Activated CD8-positive, alpha-beta T cell treated with anti-CD3 and anti-CD28 coated beads for 36 hours (primary cell): ENCODE results near the gene ABCA8. TPM values are rescaled to one million over a fixed set of nuclear protein-coding genes. Genes with fewer than 3 reads are reported as not detected.

Experiments
- ATAC-seq: fragments of 200-7000 bp; cut with Tn5 transposase; one replicate; pipeline ENCODE4 v1.10.0; 2021; ENCODE audit warnings: mild to moderate bottlenecking, moderate library complexity
- CTCF ChIA-PET: fragments of 350-600 bp; sonication (Branson Sonifier 250); formaldehyde crosslinking; loops from one replicate; lab custom pipeline; 2021; ENCODE audit warnings: antibody characterized with exemption; lab: Charles Lee
- POLR2A ChIA-PET: fragments of 350-600 bp; sonication (Branson Sonifier 250); formaldehyde crosslinking; loops from one replicate; lab custom pipeline; 2021; ENCODE audit warnings: antibody characterized with exemption; lab: Charles Lee
- DNase-seq: peaks from one replicate; pipeline ENCODE4 v3.0.0-alpha.2; 2020
- H3K27ac Mint-ChIP-seq: one replicate; pipeline ENCODE4 v1.8.0; 2021; ENCODE audit warnings: mild to moderate bottlenecking, mixed read lengths
- H3K27me3 Mint-ChIP-seq: one replicate; pipeline ENCODE4 v1.8.0; 2021; ENCODE audit warnings: mixed read lengths
- H3K36me3 Mint-ChIP-seq: one replicate; pipeline ENCODE4 v1.8.0; 2021; ENCODE audit warnings: low read depth, mixed read lengths
- H3K4me1 Mint-ChIP-seq: one replicate; pipeline ENCODE4 v1.8.0; 2021; ENCODE audit warnings: low read depth, mixed read lengths
- H3K4me3 Mint-ChIP-seq: one replicate; pipeline ENCODE4 v1.8.0; 2021; ENCODE audit warnings: mild to moderate bottlenecking, moderate library complexity, mixed read lengths
- H3K9me3 Mint-ChIP-seq: one replicate; pipeline ENCODE4 v1.8.0; 2021; ENCODE audit warnings: mixed read lengths
- intact Hi-C: fragments of 100-400 bp; cut with micrococcal nuclease; formaldehyde crosslinking; loops from one replicate; pipeline ENCODE4 v1.10.0; 2022
- total RNA-seq, 2 experiments: library from RNA; stranded (reverse); gene quantifications; one replicate each; pipeline ENCODE4 v1.2.3, GENCODE V29; 2021
- TF ChIP-seq, protein P1 (sequence below): fragments of 200-600 bp; IDR thresholded peaks from one replicate; pipeline ENCODE4 v1.8.0; 2022; ENCODE audit warnings: antibody characterized with exemption, mild to moderate bottlenecking

ABCA8 gene
- total RNA-seq, 2 experiments from 2014 or later = not detected

DNA sequence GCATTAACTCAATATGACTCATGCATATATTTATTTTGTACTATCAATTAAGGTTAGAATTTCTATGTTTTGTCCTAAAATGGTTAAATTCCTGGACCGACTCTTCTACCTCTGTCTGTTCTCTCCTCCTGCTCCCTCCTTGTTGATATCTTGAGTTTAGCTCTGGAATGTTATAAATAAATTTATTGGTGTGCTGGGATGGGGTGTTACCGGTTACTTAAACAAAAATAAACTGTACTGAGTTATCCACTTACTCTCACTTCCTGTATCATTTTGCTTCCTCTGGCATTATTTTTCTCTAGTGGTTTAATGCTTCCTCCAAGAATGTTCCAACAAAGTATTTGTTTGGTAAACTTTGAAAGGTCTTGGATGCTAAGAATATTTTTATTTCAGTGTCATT is 120.1 kb downstream of the ABCA8 start:
- POLR2A ChIA-PET = no interaction called here
- CTCF ChIA-PET = no interaction called here
- Mint-ChIP-seq H3K4me1 (no peaks in the 10 kb centered on the region), H3K36me3 (no peaks in the 10 kb centered on the region), H3K27me3 (peaks cover 4% of the 10 kb centered on the region), H3K27ac (no peak overlapping the region), H3K9me3 (no peaks in the 10 kb centered on the region), H3K4me3 (no peak overlapping the region)
- intact Hi-C loops = no loop called here
- ATAC-seq = no peak
- TF ChIP-seq, protein P1, sequence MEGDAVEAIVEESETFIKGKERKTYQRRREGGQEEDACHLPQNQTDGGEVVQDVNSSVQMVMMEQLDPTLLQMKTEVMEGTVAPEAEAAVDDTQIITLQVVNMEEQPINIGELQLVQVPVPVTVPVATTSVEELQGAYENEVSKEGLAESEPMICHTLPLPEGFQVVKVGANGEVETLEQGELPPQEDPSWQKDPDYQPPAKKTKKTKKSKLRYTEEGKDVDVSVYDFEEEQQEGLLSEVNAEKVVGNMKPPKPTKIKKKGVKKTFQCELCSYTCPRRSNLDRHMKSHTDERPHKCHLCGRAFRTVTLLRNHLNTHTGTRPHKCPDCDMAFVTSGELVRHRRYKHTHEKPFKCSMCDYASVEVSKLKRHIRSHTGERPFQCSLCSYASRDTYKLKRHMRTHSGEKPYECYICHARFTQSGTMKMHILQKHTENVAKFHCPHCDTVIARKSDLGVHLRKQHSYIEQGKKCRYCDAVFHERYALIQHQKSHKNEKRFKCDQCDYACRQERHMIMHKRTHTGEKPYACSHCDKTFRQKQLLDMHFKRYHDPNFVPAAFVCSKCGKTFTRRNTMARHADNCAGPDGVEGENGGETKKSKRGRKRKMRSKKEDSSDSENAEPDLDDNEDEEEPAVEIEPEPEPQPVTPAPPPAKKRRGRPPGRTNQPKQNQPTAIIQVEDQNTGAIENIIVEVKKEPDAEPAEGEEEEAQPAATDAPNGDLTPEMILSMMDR = no peak
- DNase-seq = no peak

DNA sequence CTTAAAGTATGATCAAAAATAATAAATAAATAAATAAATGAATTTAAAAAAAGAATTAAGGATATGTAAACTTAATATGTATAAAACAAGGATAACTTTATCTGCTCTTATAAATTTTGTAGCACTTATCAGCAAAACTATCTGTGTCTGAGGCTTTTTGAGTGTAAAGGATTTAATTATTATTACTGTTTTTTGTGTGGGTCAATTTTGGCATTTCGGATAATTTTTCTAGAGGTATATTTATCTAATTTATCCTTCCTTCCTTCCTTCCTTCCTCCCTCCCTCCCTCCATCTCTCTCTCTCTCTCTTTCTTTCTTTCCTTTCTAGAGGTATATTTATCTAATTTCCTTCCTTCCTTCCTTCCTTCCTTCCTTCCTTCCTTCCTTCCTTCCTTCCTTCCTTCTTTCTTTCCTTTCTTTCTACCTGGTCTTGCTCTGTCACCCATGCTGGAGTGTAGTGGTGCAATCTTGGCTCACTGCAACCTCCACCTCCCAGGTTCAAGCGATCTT is 120.8 kb downstream of the ABCA8 start:
- Mint-ChIP-seq H3K4me1 (no peaks in the 10 kb centered on the region), H3K27me3 (peaks cover 5% of the 10 kb centered on the region), H3K36me3 (no peaks in the 10 kb centered on the region), H3K4me3 (no peak overlapping the region), H3K27ac (no peak overlapping the region), H3K9me3 (no peaks in the 10 kb centered on the region)
- intact Hi-C loops = no loop called here
- DNase-seq = no peak
- ChIA-PET POLR2A (no interaction called here), CTCF (no interaction called here)
- ATAC-seq = no peak
- TF ChIP-seq, protein P1 = no peak

DNA sequence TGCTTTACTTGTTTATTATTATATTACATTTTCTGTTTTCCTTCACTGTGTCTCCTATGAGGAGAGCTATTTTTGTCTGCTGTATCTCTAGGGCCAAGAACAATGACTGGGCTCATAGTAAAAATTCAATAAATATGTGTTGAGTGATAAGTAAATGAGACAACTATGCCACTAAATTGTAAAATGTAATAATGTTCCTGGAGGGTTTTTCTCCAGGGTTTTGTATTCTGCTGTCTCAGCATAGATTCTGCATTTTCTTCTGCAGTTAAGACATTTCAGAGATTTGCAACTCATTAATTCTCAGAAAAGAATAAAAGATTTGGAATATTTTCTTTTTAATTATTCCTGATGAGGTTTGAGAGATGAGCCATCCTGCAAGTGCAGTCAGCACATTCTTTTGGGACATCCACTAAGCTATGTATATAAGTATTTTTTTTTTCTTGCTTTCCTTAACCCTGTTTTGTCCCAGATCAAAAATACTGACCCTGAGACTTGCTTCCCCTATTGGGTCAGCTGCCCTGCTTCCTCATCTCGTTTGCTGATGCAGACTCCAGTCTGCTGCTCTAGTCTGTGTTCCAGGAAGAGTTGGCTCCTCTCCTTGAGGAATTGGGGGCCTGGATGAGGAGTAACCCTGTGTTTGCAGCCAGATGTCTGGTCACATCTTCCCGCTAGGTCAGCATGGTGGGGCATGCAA is 122.9 kb downstream of the ABCA8 start:
- intact Hi-C loops = no loop called here
- H3K4me1 Mint-ChIP-seq = no peaks in the 10 kb centered on the region
- peaks cover 5% of the 10 kb centered on the region for H3K27me3 Mint-ChIP-seq
- no peak for DNase-seq
- no peaks in the 10 kb centered on the region for H3K9me3 Mint-ChIP-seq
- H3K36me3 Mint-ChIP-seq = no peaks in the 10 kb centered on the region
- no peak overlapping the region for H3K27ac Mint-ChIP-seq
- ChIA-PET POLR2A (no interaction called here), CTCF (no interaction called here)
- no peak for ATAC-seq
- no peak overlapping the region for H3K4me3 Mint-ChIP-seq
- TF ChIP-seq, protein P1 = no peak

DNA sequence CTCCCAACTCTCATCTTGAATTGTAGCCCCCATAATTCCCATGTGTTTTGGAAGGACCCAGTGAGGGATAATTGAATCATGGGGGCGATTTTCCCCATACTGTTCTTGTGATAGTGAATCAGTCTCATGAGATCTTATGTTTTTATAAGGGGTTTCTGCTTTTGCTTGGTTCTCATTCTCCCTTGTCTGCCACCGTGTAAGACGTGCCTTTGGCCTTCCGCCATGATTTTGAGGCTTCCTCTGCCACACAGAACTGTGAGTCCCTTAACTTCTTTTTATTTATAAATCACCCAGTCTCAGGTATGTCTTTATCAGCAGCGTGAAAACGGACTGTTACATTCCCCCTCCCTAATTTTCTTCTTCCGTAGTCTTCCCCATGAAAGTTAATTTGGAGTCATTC is 124.0 kb downstream of the ABCA8 start:
- Mint-ChIP-seq H3K36me3 (no peaks in the 10 kb centered on the region), H3K27ac (no peak overlapping the region), H3K4me1 (no peaks in the 10 kb centered on the region), H3K4me3 (no peak overlapping the region), H3K27me3 (peaks cover 5% of the 10 kb centered on the region), H3K9me3 (no peaks in the 10 kb centered on the region)
- ChIA-PET CTCF (no interaction called here), POLR2A (no interaction called here)
- ATAC-seq (no peak), DNase-seq (no peak)
- TF ChIP-seq, protein P1 = no peak
- intact Hi-C loops = no loop called here

DNA sequence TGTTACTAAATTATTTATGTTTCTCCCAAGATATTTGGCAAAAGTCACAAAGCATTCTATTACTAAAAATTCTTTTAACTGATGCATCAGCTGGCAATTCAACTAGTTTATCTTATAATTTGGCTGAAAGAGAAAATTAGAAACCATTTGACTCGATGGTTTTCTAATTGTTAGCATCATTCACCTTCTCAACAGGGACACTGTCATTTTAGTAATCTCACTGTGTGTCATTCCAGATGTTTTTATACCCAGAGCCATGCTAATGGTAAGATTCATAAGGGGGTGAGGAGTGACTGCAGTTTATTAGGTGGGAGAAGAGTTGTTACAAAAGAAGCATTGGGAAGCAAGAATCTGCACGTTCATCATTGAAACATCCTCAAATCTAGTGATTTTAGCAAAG is 124.9 kb downstream of the ABCA8 start:
- POLR2A ChIA-PET = no interaction called here

More for the DNA sequence above, 124.9 kb downstream of the ABCA8 start:
- no peak overlapping the region for H3K27ac Mint-ChIP-seq
- no peaks in the 10 kb centered on the region for H3K4me1 Mint-ChIP-seq
- H3K9me3 Mint-ChIP-seq = no peaks in the 10 kb centered on the region
- no peak overlapping the region for H3K4me3 Mint-ChIP-seq
- TF ChIP-seq, protein P1 = no peak
- intact Hi-C loops = no loop called here
- peaks cover 3% of the 10 kb centered on the region for H3K27me3 Mint-ChIP-seq
- H3K36me3 Mint-ChIP-seq = no peaks in the 10 kb centered on the region
- no peak for DNase-seq
- CTCF ChIA-PET = no interaction called here
- ATAC-seq = no peak
